ENCODE results near the gene DMAC1.

DMAC1 gene

DNA sequence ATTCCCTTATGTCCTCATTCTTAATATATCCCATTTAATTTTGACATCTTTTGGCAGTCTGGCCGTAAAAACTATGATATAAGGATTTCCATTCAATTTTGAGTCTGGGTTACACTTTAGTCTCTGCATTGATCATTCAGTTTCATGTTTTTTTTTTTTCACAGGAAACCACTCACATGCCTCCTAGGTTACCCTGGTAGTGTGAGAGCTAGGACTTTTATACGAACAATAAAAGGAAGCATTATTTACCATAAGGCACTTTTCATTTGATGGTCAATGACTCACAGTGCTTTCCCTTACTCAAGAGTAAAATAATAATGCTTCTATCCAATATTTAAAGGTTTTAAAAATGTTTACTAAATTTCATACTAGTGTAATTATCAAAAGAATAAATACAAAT lies 16.4 kb upstream of the DMAC1 start:
- Histone ChIP-seq H3K4me1 (ENCODE audit: insufficient read depth, low read length) (no peaks in the 10 kb centered on the region), H3K9ac (ENCODE audit: low read depth, low read length) (no peak overlapping the region), H3K27ac (ENCODE audit: low read length) (no peak overlapping the region), H3K4me2 (ENCODE audit: insufficient read depth, low read length) (no peak overlapping the region), H3K27me3 (ENCODE audit: insufficient read depth, low read length, poor library complexity) (no peaks in the 10 kb centered on the region), H4K20me1 (ENCODE audit: insufficient read depth, low read length) (no peaks in the 10 kb centered on the region), H2AFZ (ENCODE audit: low read depth, low read length) (no peak overlapping the region), H3K4me3 (ENCODE audit: low read depth in 1 of 2, low read length in 2 of 2) (no peak overlapping the region), H3K36me3 (ENCODE audit: insufficient read depth, low read length) (no peaks in the 10 kb centered on the region), H3K9me3 (ENCODE audit: insufficient read depth, low read length, severe bottlenecking) (no peaks in the 10 kb centered on the region), H3K79me2 (ENCODE audit: insufficient read depth, low read length) (no peaks in the 10 kb centered on the region)
- no peak for ATAC-seq (ENCODE audit: insufficient read depth, low read depth)
- no peak for TF ChIP-seq EZH2 (IDR thresholded peaks at IDR 0.05; ENCODE audit: borderline replicate concordance, low read depth, low read length, severe bottlenecking)
- TF ChIP-seq, protein P1, sequence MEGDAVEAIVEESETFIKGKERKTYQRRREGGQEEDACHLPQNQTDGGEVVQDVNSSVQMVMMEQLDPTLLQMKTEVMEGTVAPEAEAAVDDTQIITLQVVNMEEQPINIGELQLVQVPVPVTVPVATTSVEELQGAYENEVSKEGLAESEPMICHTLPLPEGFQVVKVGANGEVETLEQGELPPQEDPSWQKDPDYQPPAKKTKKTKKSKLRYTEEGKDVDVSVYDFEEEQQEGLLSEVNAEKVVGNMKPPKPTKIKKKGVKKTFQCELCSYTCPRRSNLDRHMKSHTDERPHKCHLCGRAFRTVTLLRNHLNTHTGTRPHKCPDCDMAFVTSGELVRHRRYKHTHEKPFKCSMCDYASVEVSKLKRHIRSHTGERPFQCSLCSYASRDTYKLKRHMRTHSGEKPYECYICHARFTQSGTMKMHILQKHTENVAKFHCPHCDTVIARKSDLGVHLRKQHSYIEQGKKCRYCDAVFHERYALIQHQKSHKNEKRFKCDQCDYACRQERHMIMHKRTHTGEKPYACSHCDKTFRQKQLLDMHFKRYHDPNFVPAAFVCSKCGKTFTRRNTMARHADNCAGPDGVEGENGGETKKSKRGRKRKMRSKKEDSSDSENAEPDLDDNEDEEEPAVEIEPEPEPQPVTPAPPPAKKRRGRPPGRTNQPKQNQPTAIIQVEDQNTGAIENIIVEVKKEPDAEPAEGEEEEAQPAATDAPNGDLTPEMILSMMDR (IDR thresholded peaks at IDR 0.05; ENCODE audit: borderline replicate concordance, extremely low read depth, low read length, poor library complexity, severe bottlenecking): no peak
- no peak for DNase-seq

GRCh38 chr9:7813030-7813429 lies 13.5 kb upstream of the DMAC1 start:
- DNase-seq (no peak), ATAC-seq (ENCODE audit: insufficient read depth, low read depth) (no peak)
- no peaks in the 10 kb centered on the region for H3K36me3 ChIP-seq (ENCODE audit: insufficient read depth, low read length)
- H3K9me3 ChIP-seq (ENCODE audit: insufficient read depth, low read length, severe bottlenecking): no peaks in the 10 kb centered on the region
- no peaks in the 10 kb centered on the region for H3K79me2 ChIP-seq (ENCODE audit: insufficient read depth, low read length)
- no peaks in the 10 kb centered on the region for H3K27me3 ChIP-seq (ENCODE audit: insufficient read depth, low read length, poor library complexity)
- no peaks in the 10 kb centered on the region for H4K20me1 ChIP-seq (ENCODE audit: insufficient read depth, low read length)
- H3K4me3 ChIP-seq (ENCODE audit: low read depth in 1 of 2, low read length in 2 of 2): no peak overlapping the region
- TF ChIP-seq, protein P1 (IDR thresholded peaks at IDR 0.05; ENCODE audit: borderline replicate concordance, extremely low read depth, low read length, poor library complexity, severe bottlenecking): no peak
- TF ChIP-seq EZH2 (IDR thresholded peaks at IDR 0.05; ENCODE audit: borderline replicate concordance, low read depth, low read length, severe bottlenecking): no peak
- no peak overlapping the region for H3K4me2 ChIP-seq (ENCODE audit: insufficient read depth, low read length)
- H3K9ac ChIP-seq (ENCODE audit: low read depth, low read length): no peak overlapping the region
- no peaks in the 10 kb centered on the region for H3K4me1 ChIP-seq (ENCODE audit: insufficient read depth, low read length)
- no peak overlapping the region for H3K27ac ChIP-seq (ENCODE audit: low read length)
- peak overlapping the region; percentile 13; the same call in 1 of the 2 replicates for H2AFZ ChIP-seq (ENCODE audit: low read depth, low read length)

DNA sequence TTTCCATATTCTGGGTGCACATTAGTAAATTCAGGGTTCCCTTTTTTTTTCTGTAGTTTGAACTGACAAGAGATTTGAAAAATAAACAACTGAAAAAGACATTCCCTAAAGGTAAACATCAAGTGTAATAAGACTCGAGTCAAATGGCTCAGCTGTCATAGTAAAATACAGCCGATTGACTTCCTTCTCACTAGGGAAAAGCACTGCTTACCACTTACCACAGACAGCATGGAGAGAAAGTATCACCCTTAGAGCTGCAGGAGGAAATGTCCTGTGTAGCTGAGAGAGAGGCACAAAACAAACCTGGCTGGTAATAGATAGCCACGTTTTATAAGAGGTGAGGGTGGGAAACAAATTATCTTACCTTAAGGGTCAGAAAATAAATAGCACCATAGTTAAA lies 12.1 kb upstream of the DMAC1 start:
- no peaks in the 10 kb centered on the region for H3K36me3 ChIP-seq (ENCODE audit: insufficient read depth, low read length)
- H3K9me3 ChIP-seq (ENCODE audit: insufficient read depth, low read length, severe bottlenecking): no peaks in the 10 kb centered on the region
- H3K4me3 ChIP-seq (ENCODE audit: low read depth in 1 of 2, low read length in 2 of 2): no peak overlapping the region
- no peaks in the 10 kb centered on the region for H3K79me2 ChIP-seq (ENCODE audit: insufficient read depth, low read length)
- H3K9ac ChIP-seq (ENCODE audit: low read depth, low read length): no peak overlapping the region
- H3K27ac ChIP-seq (ENCODE audit: low read length): no peak overlapping the region
- H2AFZ ChIP-seq (ENCODE audit: low read depth, low read length): no peak overlapping the region
- TF ChIP-seq, protein P1 (IDR thresholded peaks at IDR 0.05; ENCODE audit: borderline replicate concordance, extremely low read depth, low read length, poor library complexity, severe bottlenecking): no peak
- TF ChIP-seq EZH2 (IDR thresholded peaks at IDR 0.05; ENCODE audit: borderline replicate concordance, low read depth, low read length, severe bottlenecking): no peak
- DNase-seq: no peak
- no peaks in the 10 kb centered on the region for H4K20me1 ChIP-seq (ENCODE audit: insufficient read depth, low read length)
- peak; percentile 42; the same call in 2 of the 3 replicates for ATAC-seq (ENCODE audit: insufficient read depth, low read depth)
- H3K4me1 ChIP-seq (ENCODE audit: insufficient read depth, low read length): no peaks in the 10 kb centered on the region
- no peaks in the 10 kb centered on the region for H3K27me3 ChIP-seq (ENCODE audit: insufficient read depth, low read length, poor library complexity)
- no peak overlapping the region for H3K4me2 ChIP-seq (ENCODE audit: insufficient read depth, low read length)

- Histone ChIP-seq H3K9me3 (ENCODE audit: insufficient read depth, low read length, severe bottlenecking) (no peaks in the 10 kb centered on the region), H3K4me3 (ENCODE audit: low read depth in 1 of 2, low read length in 2 of 2) (no peak overlapping the region), H3K27ac (ENCODE audit: low read length) (no peak overlapping the region), H3K4me1 (ENCODE audit: insufficient read depth, low read length) (peaks cover 17% of the 10 kb centered on the region), H3K36me3 (ENCODE audit: insufficient read depth, low read length) (peaks cover 7% of the 10 kb centered on the region), H3K4me2 (ENCODE audit: insufficient read depth, low read length) (no peak overlapping the region), H3K9ac (ENCODE audit: low read depth, low read length) (no peak overlapping the region), H2AFZ (ENCODE audit: low read depth, low read length) (no peak overlapping the region), H4K20me1 (ENCODE audit: insufficient read depth, low read length) (no peaks in the 10 kb centered on the region), H3K79me2 (ENCODE audit: insufficient read depth, low read length) (peaks cover 18% of the 10 kb centered on the region), H3K27me3 (ENCODE audit: insufficient read depth, low read length, poor library complexity) (no peaks in the 10 kb centered on the region)
- no peak for DNase-seq
- no peak for TF ChIP-seq EZH2 (IDR thresholded peaks at IDR 0.05; ENCODE audit: borderline replicate concordance, low read depth, low read length, severe bottlenecking)
- TF ChIP-seq, protein P1 (IDR thresholded peaks at IDR 0.05; ENCODE audit: borderline replicate concordance, extremely low read depth, low read length, poor library complexity, severe bottlenecking): no peak
- ATAC-seq (ENCODE audit: insufficient read depth, low read depth): no peak
These were observed 3.1 kb upstream of the DMAC1 start for GRCh38 chr9:7802666-7803065.

Measured in DND-41 (cell line).